HEK293 (cell line): ENCODE data around the gene SEC14L6.

Source experiments
- CTCF ChIA-PET: fragments of 350-600 bp; formaldehyde crosslinking; extraction: SDS; loops from one replicate; lab custom pipeline; 2021; ENCODE audit warnings: antibody characterized with exemption; lab: Yijun Ruan, JAX
- POLR2A ChIA-PET: fragments of 300-600 bp; formaldehyde crosslinking; extraction: SDS; loops from one replicate; lab custom pipeline; 2020; ENCODE audit warnings: antibody characterized with exemption, inconsistent platforms; lab: Yijun Ruan, JAX
- H3K27ac ChIP-seq: fragments of 200-500 bp; sonication (Bioruptor generic); 2 replicates; pipeline ENCODE4 v1.5.1; 2014; ENCODE audit warnings: low read depth, low read length, control low read depth, inconsistent platforms; ENCODE audit errors: extremely low read depth
- H3K36me3 ChIP-seq, 2 experiments: fragments of 200-500 bp in 1 of 2; sonication (Bioruptor generic) in 1 of 2; 1 replicate in 1 of 2; 2 replicates in 1 of 2; pipeline ENCODE4 v1.5.1; 2014 to 2017; ENCODE audit warnings: inconsistent platforms in 2 of 2, low read length in 2 of 2; ENCODE audit not compliant: control insufficient read depth in 2 of 2, insufficient read depth in 1 of 2
- H3K4me1 ChIP-seq: fragments of 200-500 bp; sonication (Bioruptor generic); 2 replicates; pipeline ENCODE4 v1.5.1; 2014; ENCODE audit warnings: mild to moderate bottlenecking, low read length, inconsistent platforms; ENCODE audit not compliant: control insufficient read depth, insufficient read depth
- H3K4me3 ChIP-seq: 2 replicates; pipeline ENCODE4 v1.5.1; 2011; ENCODE audit warnings: low read depth, mild to moderate bottlenecking, control low read depth, low read length, moderate library complexity
- H3K9me3 ChIP-seq: fragments of 200-500 bp; sonication (Bioruptor generic); 2 replicates; pipeline ENCODE4 v1.5.1; 2014; ENCODE audit warnings: low read depth, low read length, inconsistent platforms; ENCODE audit not compliant: control insufficient read depth, insufficient read depth
- HOXA7 ChIP-seq: sonication (generic); formaldehyde crosslinking; IDR thresholded peaks from 2 replicates; pipeline ENCODE4 v1.8.1; 2022; ENCODE audit warnings: missing genetic modification reagents, borderline replicate concordance
- OSR2 ChIP-seq: fragments of 450-650 bp; formaldehyde crosslinking; IDR thresholded peaks from 2 replicates; pipeline ENCODE4 v1.5.1; 2016; ENCODE audit warnings: missing biosample characterization, missing genetic modification characterization
- SCRT1 ChIP-seq: fragments of 450-650 bp; formaldehyde crosslinking; IDR thresholded peaks from 2 replicates; pipeline ENCODE4 v1.5.1; 2016; ENCODE audit warnings: missing biosample characterization, missing genetic modification characterization, borderline replicate concordance
- SCRT2 ChIP-seq: fragments of 450-650 bp; formaldehyde crosslinking; IDR thresholded peaks from 2 replicates; pipeline ENCODE4 v1.5.1; 2016; ENCODE audit warnings: missing biosample characterization, missing genetic modification characterization
- WT1 ChIP-seq: fragments of 450-650 bp; formaldehyde crosslinking; IDR thresholded peaks from 2 replicates; pipeline ENCODE4 v1.5.1; 2016; ENCODE audit warnings: missing biosample characterization, missing genetic modification characterization
- YY1 ChIP-seq: fragments of 450-650 bp; formaldehyde crosslinking; IDR thresholded peaks from 2 replicates; pipeline ENCODE4 v1.5.1; 2018; ENCODE audit warnings: missing biosample characterization, missing genetic modification characterization
- ZFP41 ChIP-seq: fragments of 450-650 bp; formaldehyde crosslinking; IDR thresholded peaks from 2 replicates; pipeline ENCODE4 v1.5.1; 2016; ENCODE audit warnings: missing biosample characterization, missing genetic modification characterization, borderline replicate concordance
- ZNF132 ChIP-seq: fragments of 450-650 bp; formaldehyde crosslinking; IDR thresholded peaks from 2 replicates; pipeline ENCODE4 v1.5.1; 2017; ENCODE audit warnings: missing biosample characterization, missing genetic modification characterization, borderline replicate concordance
- ZNF223 ChIP-seq: fragments of 450-650 bp; formaldehyde crosslinking; IDR thresholded peaks from 2 replicates; pipeline ENCODE4 v1.5.1; 2016; ENCODE audit warnings: missing biosample characterization, missing genetic modification characterization
- ZNF404 ChIP-seq: fragments of 450-650 bp; formaldehyde crosslinking; IDR thresholded peaks from 2 replicates; pipeline ENCODE4 v1.5.1; 2017; ENCODE audit warnings: missing biosample characterization, missing genetic modification characterization
- ZNF558 ChIP-seq: fragments of 450-650 bp; formaldehyde crosslinking; IDR thresholded peaks from 2 replicates; pipeline ENCODE4 v1.5.1; 2016; ENCODE audit warnings: missing biosample characterization, missing genetic modification characterization
- ZNF610 ChIP-seq: fragments of 450-650 bp; formaldehyde crosslinking; IDR thresholded peaks from 2 replicates; pipeline ENCODE4 v1.5.1; 2016; ENCODE audit warnings: missing biosample characterization, missing genetic modification characterization, borderline replicate concordance
- ZNF664 ChIP-seq: fragments of 450-650 bp; formaldehyde crosslinking; IDR thresholded peaks from 2 replicates; pipeline ENCODE4 v1.5.1; 2016; ENCODE audit warnings: missing biosample characterization, missing genetic modification characterization
- ZNF792 ChIP-seq: fragments of 450-650 bp; formaldehyde crosslinking; IDR thresholded peaks from 2 replicates; pipeline ENCODE4 v1.5.1; 2016; ENCODE audit warnings: missing biosample characterization, missing genetic modification characterization
- TF ChIP-seq, protein P1 (sequence below): fragments of 450-650 bp; IDR thresholded peaks from 2 replicates; pipeline ENCODE4 v1.5.1; 2018; ENCODE audit warnings: missing biosample characterization, missing genetic modification characterization
- TF ChIP-seq, protein P2 (sequence below): sonication (generic); formaldehyde crosslinking; IDR thresholded peaks from 2 replicates; pipeline ENCODE4 v1.8.1; 2022; ENCODE audit warnings: mild to moderate bottlenecking, moderate library complexity, missing genetic modification reagents
- TF ChIP-seq, protein P3 (sequence below): fragments of 450-650 bp; formaldehyde crosslinking; IDR thresholded peaks from 2 replicates; pipeline ENCODE4 v1.5.1; 2016; ENCODE audit warnings: missing biosample characterization, missing genetic modification characterization
- TF ChIP-seq, protein P4 (sequence below): fragments of 450-650 bp; formaldehyde crosslinking; IDR thresholded peaks from 2 replicates; pipeline ENCODE4 v1.5.1; 2016; ENCODE audit warnings: missing biosample characterization, missing genetic modification characterization
- TF ChIP-seq, protein P5 (sequence below): fragments of 450-650 bp; formaldehyde crosslinking; IDR thresholded peaks from 2 replicates; pipeline ENCODE4 v1.5.1; 2017; ENCODE audit warnings: missing biosample characterization, missing genetic modification characterization

The SEC14L6 gene

DNA sequence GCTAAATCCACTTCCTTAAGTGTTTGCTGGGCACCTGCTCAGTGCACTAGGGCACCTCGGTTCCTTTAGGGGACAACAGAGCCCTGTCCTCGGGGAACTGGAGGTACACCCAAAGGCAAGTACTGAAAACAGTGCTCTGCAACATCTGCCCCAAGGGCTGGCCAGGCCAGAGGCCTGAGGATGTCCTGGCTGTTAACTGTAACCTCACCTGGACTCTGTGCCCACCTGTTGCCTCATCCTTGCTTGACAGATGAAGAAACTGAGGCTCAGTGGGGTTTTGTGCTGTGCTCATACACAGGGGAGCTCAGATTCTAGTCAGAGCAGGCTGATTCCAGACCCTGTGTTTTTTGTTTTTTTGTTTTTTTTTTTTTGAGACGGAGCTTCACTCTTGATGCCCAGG, 43.6 kb downstream of the SEC14L6 start:
- TF ChIP-seq ZNF610 (tag by site-specific recombination) (no peak), SCRT2 (tag by site-specific recombination) (peak; percentile 77), SCRT1 (tag by site-specific recombination) (peak; percentile 67; the same call in 1 of the 2 replicates)
- POLR2A ChIA-PET, result no interaction called here
- no peak overlapping the region for H3K27ac ChIP-seq
- H3K9me3 ChIP-seq, result no peaks in the 10 kb centered on the region
- H3K4me3 ChIP-seq, result no peak overlapping the region
- CTCF ChIA-PET, result no interaction called here
- no peaks in the 10 kb centered on the region for H3K4me1 ChIP-seq
- H3K36me3 ChIP-seq, result no peaks in the 10 kb centered on the region; a peak in 1 of 3 replicates

DNA sequence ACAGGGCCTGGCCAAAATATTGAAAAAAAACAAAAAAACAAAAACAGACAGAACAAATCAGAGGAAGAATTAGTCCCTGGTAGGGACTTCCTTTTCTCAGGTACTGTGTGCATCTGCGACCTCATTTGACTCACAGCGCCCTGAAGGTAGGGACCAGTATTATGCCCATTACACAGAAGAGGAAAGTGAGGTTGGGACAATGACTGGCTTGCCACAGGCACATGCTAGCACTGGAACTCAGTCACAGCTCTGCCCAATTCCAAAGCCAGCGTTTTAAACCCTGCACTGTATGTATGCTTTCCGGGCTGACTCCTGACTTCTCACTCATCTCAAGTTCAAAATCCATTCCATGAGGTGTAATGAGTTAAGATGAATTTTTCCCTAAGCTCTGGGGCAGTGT, 44.4 kb downstream of the SEC14L6 start:
- POLR2A ChIA-PET, result no interaction called here
- no peak overlapping the region for H3K27ac ChIP-seq
- CTCF ChIA-PET, result no interaction called here
- no peak overlapping the region for H3K4me3 ChIP-seq
- H3K36me3 ChIP-seq, result no peaks in the 10 kb centered on the region; a peak in 1 of 3 replicates
- H3K9me3 ChIP-seq, result no peaks in the 10 kb centered on the region
- no peak for TF ChIP-seq ZNF404 (tag by site-specific recombination)
- H3K4me1 ChIP-seq, result no peaks in the 10 kb centered on the region

DNA sequence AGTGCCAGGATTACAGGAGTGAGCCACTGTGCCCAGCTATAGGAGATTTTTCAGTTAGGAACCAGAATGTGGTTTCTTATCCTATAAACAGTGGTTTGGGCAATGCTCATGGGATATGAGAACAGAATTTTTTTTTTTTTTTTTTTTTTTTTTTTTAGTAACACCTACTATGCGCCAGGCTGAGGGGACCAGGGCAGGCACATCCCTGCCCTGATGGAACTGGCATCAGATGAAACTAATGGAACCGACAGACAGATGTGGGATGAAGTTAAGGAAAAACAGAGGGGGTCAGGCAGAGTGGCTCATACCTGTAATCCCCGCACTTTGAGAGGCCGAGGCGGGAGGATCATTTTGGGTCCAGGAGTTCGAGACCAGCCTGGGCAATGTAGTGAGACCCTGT, 45.9 kb downstream of the SEC14L6 start:
- H3K4me1 ChIP-seq, result no peaks in the 10 kb centered on the region
- H3K9me3 ChIP-seq, result no peaks in the 10 kb centered on the region
- H3K4me3 ChIP-seq, result no peak overlapping the region
- H3K36me3 ChIP-seq, result no peaks in the 10 kb centered on the region; a peak in 1 of 3 replicates
- ChIA-PET POLR2A (no interaction called here), CTCF (interaction anchor here (1.0 to 1.4 kb wide), 2 partner anchors 15 to 17 kb away, joined by 3 read pairs; no protein-coding TSS in a partner anchor)
- no peak overlapping the region for H3K27ac ChIP-seq
- TF ChIP-seq HOXA7 (CRISPR knock-in tag) (no peak), ZNF558 (tag by site-specific recombination) (no peak), ZNF132 (tag by site-specific recombination) (no peak), ZFP41 (tag by site-specific recombination) (no peak), YY1 (tag by site-specific recombination) (no peak), ZNF223 (tag by site-specific recombination) (no peak), ZNF664 (tag by site-specific recombination) (no peak), WT1 (tag by site-specific recombination) (no peak), ZNF792 (tag by site-specific recombination) (no peak), OSR2 (tag by site-specific recombination) (no peak)
- TF ChIP-seq, protein P1, sequence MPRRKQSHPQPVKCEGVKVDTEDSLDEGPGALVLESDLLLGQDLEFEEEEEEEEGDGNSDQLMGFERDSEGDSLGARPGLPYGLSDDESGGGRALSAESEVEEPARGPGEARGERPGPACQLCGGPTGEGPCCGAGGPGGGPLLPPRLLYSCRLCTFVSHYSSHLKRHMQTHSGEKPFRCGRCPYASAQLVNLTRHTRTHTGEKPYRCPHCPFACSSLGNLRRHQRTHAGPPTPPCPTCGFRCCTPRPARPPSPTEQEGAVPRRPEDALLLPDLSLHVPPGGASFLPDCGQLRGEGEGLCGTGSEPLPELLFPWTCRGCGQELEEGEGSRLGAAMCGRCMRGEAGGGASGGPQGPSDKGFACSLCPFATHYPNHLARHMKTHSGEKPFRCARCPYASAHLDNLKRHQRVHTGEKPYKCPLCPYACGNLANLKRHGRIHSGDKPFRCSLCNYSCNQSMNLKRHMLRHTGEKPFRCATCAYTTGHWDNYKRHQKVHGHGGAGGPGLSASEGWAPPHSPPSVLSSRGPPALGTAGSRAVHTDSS, result no peak
- TF ChIP-seq, protein P2, sequence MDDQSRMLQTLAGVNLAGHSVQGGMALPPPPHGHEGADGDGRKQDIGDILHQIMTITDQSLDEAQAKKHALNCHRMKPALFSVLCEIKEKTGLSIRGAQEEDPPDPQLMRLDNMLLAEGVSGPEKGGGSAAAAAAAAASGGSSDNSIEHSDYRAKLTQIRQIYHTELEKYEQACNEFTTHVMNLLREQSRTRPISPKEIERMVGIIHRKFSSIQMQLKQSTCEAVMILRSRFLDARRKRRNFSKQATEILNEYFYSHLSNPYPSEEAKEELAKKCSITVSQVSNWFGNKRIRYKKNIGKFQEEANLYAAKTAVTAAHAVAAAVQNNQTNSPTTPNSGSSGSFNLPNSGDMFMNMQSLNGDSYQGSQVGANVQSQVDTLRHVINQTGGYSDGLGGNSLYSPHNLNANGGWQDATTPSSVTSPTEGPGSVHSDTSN (CRISPR knock-in tag), result no peak
- TF ChIP-seq, protein P3, sequence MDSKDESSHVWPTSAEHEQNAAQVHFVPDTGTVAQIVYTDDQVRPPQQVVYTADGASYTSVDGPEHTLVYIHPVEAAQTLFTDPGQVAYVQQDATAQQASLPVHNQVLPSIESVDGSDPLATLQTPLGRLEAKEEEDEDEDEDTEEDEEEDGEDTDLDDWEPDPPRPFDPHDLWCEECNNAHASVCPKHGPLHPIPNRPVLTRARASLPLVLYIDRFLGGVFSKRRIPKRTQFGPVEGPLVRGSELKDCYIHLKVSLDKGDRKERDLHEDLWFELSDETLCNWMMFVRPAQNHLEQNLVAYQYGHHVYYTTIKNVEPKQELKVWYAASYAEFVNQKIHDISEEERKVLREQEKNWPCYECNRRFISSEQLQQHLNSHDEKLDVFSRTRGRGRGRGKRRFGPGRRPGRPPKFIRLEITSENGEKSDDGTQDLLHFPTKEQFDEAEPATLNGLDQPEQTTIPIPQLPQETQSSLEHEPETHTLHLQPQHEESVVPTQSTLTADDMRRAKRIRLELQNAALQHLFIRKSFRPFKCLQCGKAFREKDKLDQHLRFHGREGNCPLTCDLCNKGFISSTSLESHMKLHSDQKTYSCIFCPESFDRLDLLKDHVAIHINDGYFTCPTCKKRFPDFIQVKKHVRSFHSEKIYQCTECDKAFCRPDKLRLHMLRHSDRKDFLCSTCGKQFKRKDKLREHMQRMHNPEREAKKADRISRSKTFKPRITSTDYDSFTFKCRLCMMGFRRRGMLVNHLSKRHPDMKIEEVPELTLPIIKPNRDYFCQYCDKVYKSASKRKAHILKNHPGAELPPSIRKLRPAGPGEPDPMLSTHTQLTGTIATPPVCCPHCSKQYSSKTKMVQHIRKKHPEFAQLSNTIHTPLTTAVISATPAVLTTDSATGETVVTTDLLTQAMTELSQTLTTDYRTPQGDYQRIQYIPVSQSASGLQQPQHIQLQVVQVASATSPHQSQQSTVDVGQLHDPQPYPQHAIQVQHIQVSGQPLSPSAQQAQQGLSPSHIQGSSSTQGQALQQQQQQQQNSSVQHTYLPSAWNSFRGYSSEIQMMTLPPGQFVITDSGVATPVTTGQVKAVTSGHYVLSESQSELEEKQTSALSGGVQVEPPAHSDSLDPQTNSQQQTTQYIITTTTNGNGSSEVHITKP (tag by site-specific recombination), result no peak
- TF ChIP-seq, protein P4, sequence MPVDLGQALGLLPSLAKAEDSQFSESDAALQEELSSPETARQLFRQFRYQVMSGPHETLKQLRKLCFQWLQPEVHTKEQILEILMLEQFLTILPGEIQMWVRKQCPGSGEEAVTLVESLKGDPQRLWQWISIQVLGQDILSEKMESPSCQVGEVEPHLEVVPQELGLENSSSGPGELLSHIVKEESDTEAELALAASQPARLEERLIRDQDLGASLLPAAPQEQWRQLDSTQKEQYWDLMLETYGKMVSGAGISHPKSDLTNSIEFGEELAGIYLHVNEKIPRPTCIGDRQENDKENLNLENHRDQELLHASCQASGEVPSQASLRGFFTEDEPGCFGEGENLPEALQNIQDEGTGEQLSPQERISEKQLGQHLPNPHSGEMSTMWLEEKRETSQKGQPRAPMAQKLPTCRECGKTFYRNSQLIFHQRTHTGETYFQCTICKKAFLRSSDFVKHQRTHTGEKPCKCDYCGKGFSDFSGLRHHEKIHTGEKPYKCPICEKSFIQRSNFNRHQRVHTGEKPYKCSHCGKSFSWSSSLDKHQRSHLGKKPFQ (tag by site-specific recombination), result no peak
- TF ChIP-seq, protein P5, sequence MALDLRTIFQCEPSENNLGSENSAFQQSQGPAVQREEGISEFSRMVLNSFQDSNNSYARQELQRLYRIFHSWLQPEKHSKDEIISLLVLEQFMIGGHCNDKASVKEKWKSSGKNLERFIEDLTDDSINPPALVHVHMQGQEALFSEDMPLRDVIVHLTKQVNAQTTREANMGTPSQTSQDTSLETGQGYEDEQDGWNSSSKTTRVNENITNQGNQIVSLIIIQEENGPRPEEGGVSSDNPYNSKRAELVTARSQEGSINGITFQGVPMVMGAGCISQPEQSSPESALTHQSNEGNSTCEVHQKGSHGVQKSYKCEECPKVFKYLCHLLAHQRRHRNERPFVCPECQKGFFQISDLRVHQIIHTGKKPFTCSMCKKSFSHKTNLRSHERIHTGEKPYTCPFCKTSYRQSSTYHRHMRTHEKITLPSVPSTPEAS (tag by site-specific recombination), result no peak
